SU-DHL-6 (cell line): ENCODE results near the gene TNFAIP8.

Experiments used
- EZH2phosphoT487 ChIP-seq: fragments of 200-600 bp; sonication (generic), shearing (Covaris generic); conservative IDR thresholded peaks from 2 replicates; pipeline ENCODE4 v1.6.1; 2018; ENCODE audit warnings: mild to moderate bottlenecking, antibody characterized with exemption, low read length, moderate library complexity, mixed read lengths
- TF ChIP-seq, protein P1 (sequence below): fragments of 200-600 bp; sonication (generic); IDR thresholded peaks from one replicate; pipeline ENCODE4 v1.5.1; 2017; ENCODE audit warnings: antibody characterized with exemption, mild to moderate bottlenecking, low read length, moderate library complexity; ENCODE audit not compliant: insufficient read depth, poor library complexity, severe bottlenecking

DNA sequence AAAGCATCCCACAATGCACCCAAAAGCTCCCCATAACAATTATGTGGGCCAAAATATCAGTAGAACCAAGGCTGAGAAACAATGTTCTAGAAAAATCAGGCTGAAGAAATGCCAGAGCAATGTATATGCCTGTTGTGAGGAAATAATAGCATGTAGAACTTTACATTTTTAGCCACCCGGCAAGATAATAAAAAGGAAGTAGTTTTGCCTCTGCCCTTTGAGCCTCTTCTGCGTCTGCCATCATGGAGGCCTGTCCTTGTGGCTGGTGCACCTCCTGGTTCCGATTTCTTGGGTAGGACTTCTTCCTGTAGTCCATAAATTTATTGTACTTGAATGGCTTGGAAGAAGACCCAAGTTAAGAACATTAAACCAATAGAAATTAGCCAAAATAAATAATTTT lies 38.9 kb upstream of the TNFAIP8 start:
- TF ChIP-seq, protein P1, sequence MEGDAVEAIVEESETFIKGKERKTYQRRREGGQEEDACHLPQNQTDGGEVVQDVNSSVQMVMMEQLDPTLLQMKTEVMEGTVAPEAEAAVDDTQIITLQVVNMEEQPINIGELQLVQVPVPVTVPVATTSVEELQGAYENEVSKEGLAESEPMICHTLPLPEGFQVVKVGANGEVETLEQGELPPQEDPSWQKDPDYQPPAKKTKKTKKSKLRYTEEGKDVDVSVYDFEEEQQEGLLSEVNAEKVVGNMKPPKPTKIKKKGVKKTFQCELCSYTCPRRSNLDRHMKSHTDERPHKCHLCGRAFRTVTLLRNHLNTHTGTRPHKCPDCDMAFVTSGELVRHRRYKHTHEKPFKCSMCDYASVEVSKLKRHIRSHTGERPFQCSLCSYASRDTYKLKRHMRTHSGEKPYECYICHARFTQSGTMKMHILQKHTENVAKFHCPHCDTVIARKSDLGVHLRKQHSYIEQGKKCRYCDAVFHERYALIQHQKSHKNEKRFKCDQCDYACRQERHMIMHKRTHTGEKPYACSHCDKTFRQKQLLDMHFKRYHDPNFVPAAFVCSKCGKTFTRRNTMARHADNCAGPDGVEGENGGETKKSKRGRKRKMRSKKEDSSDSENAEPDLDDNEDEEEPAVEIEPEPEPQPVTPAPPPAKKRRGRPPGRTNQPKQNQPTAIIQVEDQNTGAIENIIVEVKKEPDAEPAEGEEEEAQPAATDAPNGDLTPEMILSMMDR, result no peak
- no peak for TF ChIP-seq EZH2phosphoT487
